ENCODE data around the gene AGO4. TPM values are rescaled to one million over a fixed set of nuclear protein-coding genes. Genes with fewer than 3 reads are reported as not detected.
"Not testable (repeated sequence)": the region's sequence is repeated elsewhere in the genome, so short reads cannot be mapped to it uniquely, and the experiment has no call there.

Gene AGO4
- total RNA-seq, 4 donors from 2014 or later = 26.7 to 51.7 (median 33.3) TPM

DNA sequence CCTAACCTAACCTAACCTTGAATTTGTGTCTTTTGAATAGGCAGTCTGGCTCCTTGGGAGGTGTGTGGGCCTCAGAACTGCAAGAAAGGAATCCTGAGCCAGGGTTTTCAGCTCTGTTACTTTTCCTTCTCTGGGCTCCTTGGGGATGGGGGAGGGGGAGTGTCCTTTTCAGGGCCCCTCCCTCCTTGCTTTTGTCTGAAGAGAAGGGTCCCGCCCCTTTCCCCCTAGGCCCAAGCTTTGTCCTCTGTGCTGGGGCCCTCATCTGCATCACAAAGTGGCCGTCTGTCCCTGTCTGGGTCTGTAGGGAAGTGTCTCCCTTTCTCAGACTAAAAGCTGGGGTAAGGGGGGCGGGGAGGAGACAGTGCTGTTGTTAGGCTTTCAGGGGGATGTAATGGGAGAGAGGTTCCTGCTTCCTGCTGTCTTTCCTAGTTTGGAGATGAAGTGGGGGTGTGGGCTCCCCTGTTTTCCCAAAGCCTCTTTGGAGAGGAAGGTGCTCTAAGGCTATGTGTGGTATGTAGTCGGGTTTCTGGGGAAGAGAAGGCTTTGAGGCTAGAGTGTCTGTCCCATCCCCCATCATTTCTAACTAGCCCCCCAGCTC, 78.2 kb downstream of the AGO4 start:
- no peak overlapping the region for H3K27ac ChIP-seq
- H3K36me3 ChIP-seq = peaks cover 27% of the 10 kb centered on the region
- H3K4me3 ChIP-seq = no peak overlapping the region
- WGBS = 61% methylated on average over 4 of the region's 4 CpGs
- no peaks in the 10 kb centered on the region for H3K27me3 ChIP-seq
- TF ChIP-seq, protein P1, sequence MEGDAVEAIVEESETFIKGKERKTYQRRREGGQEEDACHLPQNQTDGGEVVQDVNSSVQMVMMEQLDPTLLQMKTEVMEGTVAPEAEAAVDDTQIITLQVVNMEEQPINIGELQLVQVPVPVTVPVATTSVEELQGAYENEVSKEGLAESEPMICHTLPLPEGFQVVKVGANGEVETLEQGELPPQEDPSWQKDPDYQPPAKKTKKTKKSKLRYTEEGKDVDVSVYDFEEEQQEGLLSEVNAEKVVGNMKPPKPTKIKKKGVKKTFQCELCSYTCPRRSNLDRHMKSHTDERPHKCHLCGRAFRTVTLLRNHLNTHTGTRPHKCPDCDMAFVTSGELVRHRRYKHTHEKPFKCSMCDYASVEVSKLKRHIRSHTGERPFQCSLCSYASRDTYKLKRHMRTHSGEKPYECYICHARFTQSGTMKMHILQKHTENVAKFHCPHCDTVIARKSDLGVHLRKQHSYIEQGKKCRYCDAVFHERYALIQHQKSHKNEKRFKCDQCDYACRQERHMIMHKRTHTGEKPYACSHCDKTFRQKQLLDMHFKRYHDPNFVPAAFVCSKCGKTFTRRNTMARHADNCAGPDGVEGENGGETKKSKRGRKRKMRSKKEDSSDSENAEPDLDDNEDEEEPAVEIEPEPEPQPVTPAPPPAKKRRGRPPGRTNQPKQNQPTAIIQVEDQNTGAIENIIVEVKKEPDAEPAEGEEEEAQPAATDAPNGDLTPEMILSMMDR (IDR thresholded peaks at IDR 0.05) = no peak
- no peak for TF ChIP-seq EP300 (IDR thresholded peaks at IDR 0.05)
- no peak for TF ChIP-seq POLR2AphosphoS5 (IDR thresholded peaks at IDR 0.05)
- TF ChIP-seq POLR2A (IDR thresholded peaks at IDR 0.05) = no peak
- peaks cover 23% of the 10 kb centered on the region for H3K4me1 ChIP-seq
- no peak for DNase-seq (ENCODE audit: low spot score in 2 of 2)
- H3K9me3 ChIP-seq = no peaks in the 10 kb centered on the region

DNA sequence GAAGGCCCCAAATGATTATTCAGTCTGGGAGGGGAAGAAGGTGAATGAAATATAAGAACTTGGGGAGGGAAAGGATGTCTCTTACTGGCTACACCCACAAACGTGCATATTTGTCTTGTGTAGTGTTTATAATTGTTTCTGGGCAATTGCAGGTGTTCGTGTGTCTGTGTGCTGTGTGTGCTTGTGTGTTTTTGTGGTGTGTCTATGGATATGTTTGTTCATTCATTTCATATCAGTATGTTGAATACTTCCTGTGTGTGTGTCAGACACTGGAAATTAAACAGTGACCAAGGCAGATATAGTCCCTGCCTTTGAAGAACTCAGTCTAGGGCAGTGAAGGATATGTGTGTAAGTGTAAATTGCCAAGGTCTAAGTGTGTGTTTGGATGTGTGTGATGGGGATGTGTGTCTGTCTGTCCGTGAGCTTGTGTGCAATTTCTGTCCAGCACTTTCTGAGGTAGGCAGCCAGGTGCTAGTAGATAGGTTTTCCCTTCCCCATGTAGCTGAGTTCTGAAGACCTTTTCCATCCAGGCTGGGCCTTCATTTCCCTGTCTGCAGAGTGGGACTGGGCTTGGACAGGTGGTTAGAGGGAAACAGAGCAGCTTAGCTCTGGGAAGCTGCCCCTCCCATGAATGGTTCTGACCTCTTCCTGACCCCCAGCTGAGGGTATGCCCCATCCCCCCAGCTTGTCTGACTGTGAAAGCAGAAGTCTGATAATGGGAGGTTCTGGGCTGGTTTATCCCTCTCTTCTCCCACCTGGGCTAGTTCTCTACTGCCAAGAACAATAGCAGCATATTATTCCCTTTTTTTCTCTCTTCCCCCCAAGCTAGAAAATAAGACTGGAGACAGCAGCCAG, 79.0 kb downstream of the AGO4 start:
- Histone ChIP-seq H3K27ac (no peak overlapping the region), H3K4me1 (peaks cover 23% of the 10 kb centered on the region), H3K9me3 (no peaks in the 10 kb centered on the region), H3K27me3 (no peaks in the 10 kb centered on the region), H3K4me3 (no peak overlapping the region), H3K36me3 (peaks cover 33% of the 10 kb centered on the region)
- DNase-seq (ENCODE audit: low spot score in 2 of 2) = no peak
- TF ChIP-seq EP300 (IDR thresholded peaks at IDR 0.05) = no peak
- TF ChIP-seq POLR2A (IDR thresholded peaks at IDR 0.05) = no peak
- TF ChIP-seq, protein P1 (IDR thresholded peaks at IDR 0.05) = no peak
- no peak for TF ChIP-seq POLR2AphosphoS5 (IDR thresholded peaks at IDR 0.05)
- WGBS = 41% methylated on average over 3 of the region's 3 CpGs

DNA sequence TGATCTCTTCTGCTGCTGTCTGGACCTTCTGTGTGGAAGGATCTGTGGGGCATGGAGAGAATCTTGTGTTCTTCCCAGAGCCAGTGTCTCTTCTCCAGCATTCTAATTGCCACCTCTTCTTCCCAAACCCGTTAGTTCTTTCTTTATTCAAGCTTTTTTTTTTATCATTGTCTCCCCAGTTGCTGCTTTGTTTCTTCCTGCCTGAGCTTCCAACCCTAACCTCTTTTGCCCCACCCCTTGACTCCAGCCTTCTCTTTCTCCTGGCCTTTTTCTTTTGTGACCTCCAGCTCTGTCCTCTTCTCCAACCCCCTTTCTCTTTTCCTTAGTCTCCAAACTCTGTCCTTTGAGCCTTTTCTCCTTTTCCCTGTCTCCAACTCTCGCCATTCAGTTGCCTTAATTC, 79.7 kb downstream of the AGO4 start:
- Histone ChIP-seq H3K27ac (no peak overlapping the region), H3K4me3 (no peak overlapping the region), H3K27me3 (no peaks in the 10 kb centered on the region), H3K4me1 (peaks cover 20% of the 10 kb centered on the region), H3K36me3 (peaks cover 39% of the 10 kb centered on the region), H3K9me3 (no peaks in the 10 kb centered on the region)
- TF ChIP-seq POLR2AphosphoS5 (IDR thresholded peaks at IDR 0.05) = no peak
- no peak for TF ChIP-seq POLR2A (IDR thresholded peaks at IDR 0.05)
- TF ChIP-seq EP300 (IDR thresholded peaks at IDR 0.05) = no peak
- TF ChIP-seq, protein P1 (IDR thresholded peaks at IDR 0.05) = no peak
- DNase-seq (ENCODE audit: low spot score in 2 of 2) = no peak
- WGBS = 77% methylated on average over 2 of the region's 2 CpGs

DNA sequence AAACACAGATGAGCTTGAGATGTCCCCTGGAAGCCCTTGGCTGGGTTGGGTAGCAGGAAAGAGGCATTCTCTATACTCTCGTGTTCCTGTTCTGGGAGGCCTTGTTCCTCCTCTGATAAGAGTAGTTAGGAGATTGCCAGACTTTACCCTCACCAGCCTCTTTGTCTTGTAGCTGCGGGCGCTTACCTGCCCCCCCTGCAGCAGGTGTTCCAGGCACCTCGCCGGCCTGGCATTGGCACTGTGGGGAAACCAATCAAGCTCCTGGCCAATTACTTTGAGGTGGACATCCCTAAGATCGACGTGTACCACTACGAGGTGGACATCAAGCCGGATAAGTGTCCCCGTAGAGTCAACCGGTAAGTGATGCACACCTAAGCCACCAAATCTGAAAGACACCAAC, 80.4 kb downstream of the AGO4 start:
- no peak overlapping the region for H3K27ac ChIP-seq
- H3K4me1 ChIP-seq = peaks cover 17% of the 10 kb centered on the region
- TF ChIP-seq EP300 (IDR thresholded peaks at IDR 0.05) = no peak
- TF ChIP-seq POLR2A (IDR thresholded peaks at IDR 0.05) = no peak
- no peak for TF ChIP-seq POLR2AphosphoS5 (IDR thresholded peaks at IDR 0.05)
- TF ChIP-seq, protein P1 (IDR thresholded peaks at IDR 0.05) = no peak
- 89% methylated on average over 11 of the region's 11 CpGs for WGBS
- H3K9me3 ChIP-seq = no peaks in the 10 kb centered on the region
- H3K36me3 ChIP-seq = peaks cover 47% of the 10 kb centered on the region
- no peak for DNase-seq (ENCODE audit: low spot score in 2 of 2)
- H3K27me3 ChIP-seq = no peaks in the 10 kb centered on the region
- H3K4me3 ChIP-seq = no peak overlapping the region

DNA sequence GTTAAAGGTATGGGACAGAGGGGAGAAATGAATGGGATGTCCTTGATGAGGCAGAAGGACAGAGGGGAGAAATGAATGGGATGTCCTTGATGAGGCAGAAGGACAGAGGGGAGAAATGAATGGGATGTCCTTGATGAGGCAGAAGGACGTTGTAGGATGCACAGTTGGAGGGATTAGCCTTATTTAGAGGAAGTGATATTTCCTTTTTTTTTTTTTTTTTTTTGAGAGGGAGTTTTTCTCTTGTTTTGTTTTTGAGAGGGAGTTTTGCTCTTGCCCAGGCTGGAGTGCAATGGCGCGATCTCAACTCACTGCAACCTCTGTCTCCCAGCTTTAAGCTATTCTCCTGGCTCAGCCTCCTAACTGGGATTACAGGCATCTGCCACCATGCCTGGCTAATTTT, 81.2 kb downstream of the AGO4 start:
- H3K36me3 ChIP-seq = peaks cover 54% of the 10 kb centered on the region
- H3K27me3 ChIP-seq = not testable (repeated sequence)

More for the DNA sequence above, 81.2 kb downstream of the AGO4 start:
- WGBS = 68% methylated on average over 3 of the region's 3 CpGs
- H3K27ac ChIP-seq; H3K4me3 ChIP-seq; DNase-seq (ENCODE audit: low spot score in 2 of 2); H3K9me3 ChIP-seq: not testable (repeated sequence)
- H3K4me1 ChIP-seq = peaks cover 14% of the 10 kb centered on the region
